Common myeloid progenitor, CD34-positive (primary cell): ENCODE results near the gene IL1R1.
A peak's percentile ranks its signal among the peaks of the same experiment; 100 is the strongest.

Experiments used
- CTCF ChIA-PET: fragments of 350-600 bp; sonication (Branson Sonifier 250); formaldehyde crosslinking; loops from one replicate; lab custom pipeline; 2021; ENCODE audit warnings: antibody characterized with exemption; lab: Charles Lee
- POLR2A ChIA-PET: fragments of 350-600 bp; sonication (Branson Sonifier 250); formaldehyde crosslinking; loops from one replicate; lab custom pipeline; 2021; ENCODE audit warnings: antibody characterized with exemption; lab: Charles Lee
- DNase-seq, 3 donors: peaks; one replicate each; pipeline versions ENCODE4 v3.0.0 to v3.0.0-alpha.2; 2013
- H3K27ac ChIP-seq, 2 experiments: 1 replicate in 1 of 2; 2 replicates in 1 of 2; pipeline ENCODE4 v1.7.0; 2013; ENCODE audit warnings: inconsistent platforms in 2 of 2, low read length in 2 of 2, mild to moderate bottlenecking in 2 of 2, low read depth in 1 of 2, moderate library complexity in 1 of 2; ENCODE audit not compliant: severe bottlenecking in 2 of 2, insufficient read depth in 1 of 2, poor library complexity in 1 of 2
- H3K27me3 ChIP-seq, 5 experiments: replicated peaks in 2 of 5; 1 replicate in 3 of 5; 2 replicates in 2 of 5; pipeline versions ENCODE4 v1.6.1 to v1.7.0; 2013; ENCODE audit warnings: low read length in 4 of 5, mild to moderate bottlenecking in 2 of 5, moderate library complexity in 2 of 5, inconsistent platforms in 1 of 5; ENCODE audit not compliant: insufficient read depth in 5 of 5, control insufficient read depth in 4 of 5
- H3K36me3 ChIP-seq, 4 experiments: 1 replicate in 2 of 4; 2 replicates in 2 of 4; pipeline versions ENCODE4 v1.6.1 to v1.7.0; 2013; ENCODE audit warnings: low read length in 3 of 4, control low read depth in 1 of 4, mild to moderate bottlenecking in 1 of 4; ENCODE audit not compliant: control insufficient read depth in 4 of 4, insufficient read depth in 4 of 4
- H3K4me1 ChIP-seq, 4 experiments: 1 replicate in 3 of 4; 2 replicates in 1 of 4; pipeline versions ENCODE4 v1.6.1 to v1.7.1; 2013; ENCODE audit warnings: low read length in 3 of 4, mild to moderate bottlenecking in 3 of 4, control low read depth in 1 of 4, inconsistent platforms in 1 of 4, moderate library complexity in 1 of 4; ENCODE audit not compliant: control insufficient read depth in 4 of 4, insufficient read depth in 4 of 4; ENCODE audit errors: control extremely low read depth in 1 of 4
- H3K4me3 ChIP-seq, 7 experiments: 1 replicate in 4 of 7; 2 replicates in 3 of 7; pipeline versions ENCODE4 v1.5.1 to v1.7.0; 2013; ENCODE audit warnings: mild to moderate bottlenecking in 7 of 7, low read length in 6 of 7, moderate library complexity in 6 of 7, inconsistent platforms in 2 of 7, low read depth in 2 of 7, control low read depth in 1 of 7; ENCODE audit not compliant: insufficient read depth in 4 of 7, control insufficient read depth in 1 of 7; ENCODE audit errors: extremely low read depth in 1 of 7
- H3K9me3 ChIP-seq, 5 experiments: 1 replicate in 4 of 5; 2 replicates in 1 of 5; pipeline versions ENCODE4 v1.6.1 to v1.7.1; 2013; ENCODE audit warnings: low read length in 4 of 5, mild to moderate bottlenecking in 2 of 5, inconsistent platforms in 1 of 5, low read depth in 1 of 5, moderate library complexity in 1 of 5; ENCODE audit not compliant: control insufficient read depth in 4 of 5, insufficient read depth in 2 of 5; ENCODE audit errors: control extremely low read depth in 1 of 5
- WGBS: methylation state at CpG from one replicate; pipeline ENCODE4 v1.1.5; 2013; ENCODE audit not compliant: insufficient coverage; 5-methylcytosine and 5-hydroxymethylcytosine counted together

Gene IL1R1

GRCh38 chr2:102208774-102209173 lies 66.2 kb downstream of the IL1R1 start:
- POLR2A ChIA-PET: no interaction called here
- H3K36me3 ChIP-seq: no peaks in the 10 kb centered on the region
- no peak for DNase-seq
- H3K27ac ChIP-seq: no peak overlapping the region
- H3K4me3 ChIP-seq: no peak overlapping the region
- H3K4me1 ChIP-seq: no peaks in the 10 kb centered on the region
- CTCF ChIA-PET: interaction anchor here (1.3 to 1.8 kb wide), 2 partner anchors 31 to 188 kb away, joined by 5 read pairs; no protein-coding TSS in a partner anchor
- peaks cover 0 to 2% (median 2%) of the 10 kb centered on the region in 5 experiments for H3K9me3 ChIP-seq
- no peaks in the 10 kb centered on the region for H3K27me3 ChIP-seq

GRCh38 chr2:102209474-102209873 lies 66.9 kb downstream of the IL1R1 start:
- 50% methylated on average over 1 of the region's 1 CpG for WGBS
- Histone ChIP-seq H3K27ac (no peak overlapping the region), H3K36me3 (no peaks in the 10 kb centered on the region), H3K4me3 (no peak overlapping the region), H3K4me1 (no peaks in the 10 kb centered on the region), H3K27me3 (no peaks in the 10 kb centered on the region), H3K9me3 (peaks cover 0 to 2% (median 0%) of the 10 kb centered on the region in 5 experiments)
- ChIA-PET POLR2A (no interaction called here), CTCF (interaction anchor here (1.3 to 1.8 kb wide), 4 partner anchors 12 to 189 kb away, joined by 3 to 5 read pairs (median 4); no protein-coding TSS in a partner anchor)
- DNase-seq: no peak

- peak in 1 of 3 donors; percentile 26 for DNase-seq
- CTCF ChIA-PET: no interaction called here
- H3K36me3 ChIP-seq: no peaks in the 10 kb centered on the region
- H3K4me1 ChIP-seq: peaks cover 0 to 8% (median 0%) of the 10 kb centered on the region in 4 experiments
- POLR2A ChIA-PET: no interaction called here
- no peak overlapping the region for H3K4me3 ChIP-seq
- H3K27ac ChIP-seq: no peak overlapping the region
- no peaks in the 10 kb centered on the region for H3K27me3 ChIP-seq
- peaks cover 2 to 28% (median 7%) of the 10 kb centered on the region in 5 experiments for H3K9me3 ChIP-seq
These were observed 74.5 kb downstream of the IL1R1 start for GRCh38 chr2:102217032-102217431.

- Histone ChIP-seq H3K9me3 (no peaks in the 10 kb centered on the region), H3K27ac (no peak overlapping the region), H3K36me3 (no peaks in the 10 kb centered on the region), H3K4me3 (no peak overlapping the region), H3K27me3 (no peaks in the 10 kb centered on the region), H3K4me1 (peaks cover 3 to 45% (median 25%) of the 10 kb centered on the region in 4 experiments)
- ChIA-PET CTCF (interaction anchor here (0.8 to 2.3 kb wide), 4 partner anchors 10 to 27 kb away, joined by 3 to 9 read pairs (median 3); no protein-coding TSS in a partner anchor), POLR2A (no interaction called here)
- 100% methylated on average over 6 of the region's 8 CpGs for WGBS
- peak in 2 of 3 donors; percentile 32 to 43 for DNase-seq
These were observed 82.5 kb downstream of the IL1R1 start for GRCh38 chr2:102224824-102225739.

DNA sequence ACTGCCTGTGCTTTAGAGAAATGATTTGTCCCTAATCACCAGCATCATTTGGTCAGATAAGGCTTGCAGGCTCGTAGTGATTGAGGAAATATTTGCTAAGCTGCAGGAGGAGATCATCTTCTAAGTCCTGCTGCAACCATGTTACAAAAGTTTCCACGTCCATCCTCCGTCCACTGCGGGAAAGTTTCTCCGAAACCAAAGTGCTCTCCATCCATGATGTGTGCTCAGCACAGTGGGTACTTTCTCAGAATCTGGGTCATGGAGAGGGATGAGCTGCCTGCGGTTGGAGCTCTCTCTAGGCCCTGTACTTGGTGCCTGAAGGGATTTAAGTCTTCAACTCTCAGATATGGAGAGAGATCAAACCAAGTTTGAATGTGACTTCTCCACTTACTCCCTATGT lies 83.6 kb downstream of the IL1R1 start:
- no peak overlapping the region for H3K27ac ChIP-seq
- no peaks in the 10 kb centered on the region for H3K9me3 ChIP-seq
- 98% methylated on average over 5 of the region's 6 CpGs for WGBS
- H3K36me3 ChIP-seq: no peaks in the 10 kb centered on the region
- H3K4me3 ChIP-seq: no peak overlapping the region
- CTCF ChIA-PET: interaction anchor here (0.8 to 2.3 kb wide), 3 partner anchors 15 to 25 kb away, joined by 3 to 9 read pairs (median 3); no protein-coding TSS in a partner anchor
- peaks cover 3 to 45% (median 25%) of the 10 kb centered on the region in 4 experiments for H3K4me1 ChIP-seq
- POLR2A ChIA-PET: no interaction called here
- DNase-seq: no peak
- H3K27me3 ChIP-seq: no peaks in the 10 kb centered on the region

- ChIA-PET CTCF (interaction anchor here (1.7 to 2.3 kb wide), 2 partner anchors 14 to 17 kb away, joined by 3 to 9 read pairs; no protein-coding TSS in a partner anchor), POLR2A (no interaction called here)
- Histone ChIP-seq H3K4me1 (peaks cover 3 to 45% (median 25%) of the 10 kb centered on the region in 4 experiments), H3K9me3 (no peaks in the 10 kb centered on the region), H3K36me3 (no peaks in the 10 kb centered on the region), H3K27ac (peak overlapping the region in 1 of 2 experiments; percentile 70), H3K4me3 (no peak overlapping the region), H3K27me3 (no peaks in the 10 kb centered on the region)
- 75% methylated on average over 7 of the region's 7 CpGs for WGBS
- peak in 1 of 3 donors; percentile 13 for DNase-seq
These were observed 84.3 kb downstream of the IL1R1 start for GRCh38 chr2:102226612-102227391.
